OCI-LY1 (cell line): ENCODE results near the gene EVI5L.

Experiments used
- H2AFZ ChIP-seq: fragments of 200-600 bp; sonication (generic), shearing (Covaris generic); 2 replicates; pipeline ENCODE4 v1.6.0; 2014; ENCODE audit warnings: antibody characterized with exemption, mild to moderate bottlenecking, low read length
- H3F3A ChIP-seq: fragments of 200-600 bp; sonication (generic), shearing (Covaris generic); 2 replicates; pipeline ENCODE4 v1.6.0; 2014; ENCODE audit warnings: mild to moderate bottlenecking, antibody characterized with exemption, low read length, moderate library complexity; ENCODE audit not compliant: insufficient read depth
- H3K27ac ChIP-seq: fragments of 200-600 bp; sonication (generic); 2 replicates; pipeline ENCODE4 v1.5.1; 2014; ENCODE audit warnings: low read length, mixed run types, mild to moderate bottlenecking, low read depth; ENCODE audit not compliant: poor library complexity, severe bottlenecking
- H3K27me3 ChIP-seq: fragments of 200-600 bp; sonication (generic); 2 replicates; pipeline ENCODE4 v1.6.0; 2014; ENCODE audit warnings: antibody characterized with exemption, mild to moderate bottlenecking, low read length, moderate library complexity; ENCODE audit not compliant: insufficient read depth
- H3K36me3 ChIP-seq: fragments of 200-600 bp; sonication (generic); 2 replicates; pipeline ENCODE4 v1.6.1; 2014; ENCODE audit warnings: mild to moderate bottlenecking, antibody characterized with exemption, low read length, moderate library complexity, mixed read lengths; ENCODE audit not compliant: insufficient read depth
- H3K4me1 ChIP-seq: fragments of 200-600 bp; sonication (generic); 2 replicates; pipeline ENCODE4 v1.5.1; 2014; ENCODE audit warnings: mild to moderate bottlenecking, low read length, moderate library complexity; ENCODE audit not compliant: insufficient read depth, severe bottlenecking
- H3K4me2 ChIP-seq: fragments of 200-600 bp; sonication (generic), shearing (Covaris generic); 2 replicates; pipeline ENCODE4 v1.6.1; 2014; ENCODE audit warnings: low read length
- H3K4me3 ChIP-seq: fragments of 200-600 bp; sonication (generic); 2 replicates; pipeline ENCODE4 v1.5.1; 2014; ENCODE audit warnings: low read length, low read depth, mild to moderate bottlenecking, mixed read lengths; ENCODE audit not compliant: poor library complexity, severe bottlenecking
- H3K79me2 ChIP-seq: fragments of 200-600 bp; shearing (Covaris generic); 2 replicates; pipeline ENCODE4 v1.6.1; 2016; ENCODE audit warnings: mixed run types, low read length, mixed read lengths; ENCODE audit not compliant: insufficient read depth
- H3K9ac ChIP-seq: fragments of 200-600 bp; sonication (generic), shearing (Covaris generic); 2 replicates; pipeline ENCODE4 v1.6.1; 2014; ENCODE audit warnings: mild to moderate bottlenecking, low read length, mixed read lengths
- H3K9me2 ChIP-seq: fragments of 200-600 bp; sonication (generic), shearing (Covaris generic); 2 replicates; pipeline ENCODE4 v1.6.1; 2014; ENCODE audit warnings: low read depth, mild to moderate bottlenecking, low read length, mixed read lengths
- H3K9me3 ChIP-seq: fragments of 200-600 bp; shearing (Covaris generic); 2 replicates; pipeline ENCODE4 v1.6.1; 2014; ENCODE audit warnings: low read length, mixed read lengths
- H4K20me1 ChIP-seq: fragments of 200-600 bp; sonication (generic), shearing (Covaris generic); 2 replicates; pipeline ENCODE4 v1.6.0; 2016; ENCODE audit warnings: mild to moderate bottlenecking, low read length; ENCODE audit not compliant: insufficient read depth
- EZH2 ChIP-seq: fragments of 200-600 bp; sonication (generic), shearing (Covaris generic); IDR thresholded peaks from 2 replicates; pipeline ENCODE4 v1.8.0; 2017; ENCODE audit warnings: borderline replicate concordance, mixed run types, mild to moderate bottlenecking, antibody characterized with exemption, low read length, moderate library complexity, mixed read lengths
- TF ChIP-seq, protein P1 (sequence below): fragments of 200-600 bp; sonication (generic), shearing (Covaris generic); IDR thresholded peaks from 2 replicates; pipeline ENCODE4 v1.5.1; 2017; ENCODE audit warnings: mild to moderate bottlenecking, antibody characterized with exemption, low read length, moderate library complexity, mixed read lengths

Gene EVI5L

DNA sequence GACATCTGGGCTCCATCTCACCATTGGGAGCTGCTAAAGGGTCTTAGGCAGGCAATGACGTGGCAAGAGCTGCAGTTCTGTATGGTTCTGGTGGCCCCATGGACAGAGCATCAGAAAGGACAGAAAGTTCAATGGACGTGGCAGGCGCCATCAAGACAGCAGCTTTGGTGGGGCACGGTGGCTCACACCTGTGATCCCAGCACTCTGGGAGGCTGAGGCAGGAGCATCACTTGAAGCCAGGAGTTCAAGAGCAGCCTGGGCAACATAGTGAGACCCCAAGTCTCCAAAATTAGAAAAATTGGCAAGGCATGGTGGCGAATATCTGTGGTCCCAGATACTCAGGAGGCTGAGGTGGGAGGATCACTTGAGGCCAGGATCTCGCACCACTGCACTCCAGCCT lies 9.5 kb downstream of the EVI5L start:
- TF ChIP-seq EZH2: no peak
- TF ChIP-seq, protein P1, sequence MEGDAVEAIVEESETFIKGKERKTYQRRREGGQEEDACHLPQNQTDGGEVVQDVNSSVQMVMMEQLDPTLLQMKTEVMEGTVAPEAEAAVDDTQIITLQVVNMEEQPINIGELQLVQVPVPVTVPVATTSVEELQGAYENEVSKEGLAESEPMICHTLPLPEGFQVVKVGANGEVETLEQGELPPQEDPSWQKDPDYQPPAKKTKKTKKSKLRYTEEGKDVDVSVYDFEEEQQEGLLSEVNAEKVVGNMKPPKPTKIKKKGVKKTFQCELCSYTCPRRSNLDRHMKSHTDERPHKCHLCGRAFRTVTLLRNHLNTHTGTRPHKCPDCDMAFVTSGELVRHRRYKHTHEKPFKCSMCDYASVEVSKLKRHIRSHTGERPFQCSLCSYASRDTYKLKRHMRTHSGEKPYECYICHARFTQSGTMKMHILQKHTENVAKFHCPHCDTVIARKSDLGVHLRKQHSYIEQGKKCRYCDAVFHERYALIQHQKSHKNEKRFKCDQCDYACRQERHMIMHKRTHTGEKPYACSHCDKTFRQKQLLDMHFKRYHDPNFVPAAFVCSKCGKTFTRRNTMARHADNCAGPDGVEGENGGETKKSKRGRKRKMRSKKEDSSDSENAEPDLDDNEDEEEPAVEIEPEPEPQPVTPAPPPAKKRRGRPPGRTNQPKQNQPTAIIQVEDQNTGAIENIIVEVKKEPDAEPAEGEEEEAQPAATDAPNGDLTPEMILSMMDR: no peak
- Histone ChIP-seq H3K4me3 (no peak overlapping the region), H3K9me2 (no peaks in the 10 kb centered on the region), H3K9me3 (no peaks in the 10 kb centered on the region), H3K27ac (no peak overlapping the region), H2AFZ (no peak overlapping the region), H3K9ac (no peak overlapping the region), H3K79me2 (no peaks in the 10 kb centered on the region), H3F3A (no peaks in the 10 kb centered on the region), H3K4me2 (no peak overlapping the region), H3K27me3 (no peaks in the 10 kb centered on the region), H3K36me3 (no peaks in the 10 kb centered on the region), H3K4me1 (no peaks in the 10 kb centered on the region), H4K20me1 (no peaks in the 10 kb centered on the region)

DNA sequence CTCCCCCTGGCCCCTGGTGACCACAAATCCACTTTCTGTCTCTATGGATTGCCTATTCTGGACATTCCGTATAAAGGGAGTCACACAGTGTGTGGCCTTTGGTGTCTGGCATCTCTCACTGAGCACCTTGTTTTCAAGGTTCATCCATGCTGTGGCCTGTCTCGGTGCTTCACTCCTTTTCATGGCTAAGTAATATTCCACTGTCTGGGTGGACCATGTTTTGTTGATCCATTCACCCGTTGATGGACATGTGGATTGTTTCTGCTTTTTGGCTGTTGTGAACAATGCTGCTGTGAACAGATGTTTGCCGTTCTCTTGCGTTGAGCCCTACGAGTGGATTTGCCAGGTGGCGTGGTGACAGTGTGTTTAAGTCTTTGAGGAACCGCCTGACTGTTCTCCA lies 10.6 kb downstream of the EVI5L start:
- Histone ChIP-seq H3K4me3 (no peak overlapping the region), H3K36me3 (no peaks in the 10 kb centered on the region), H3K4me1 (no peaks in the 10 kb centered on the region), H3K4me2 (no peak overlapping the region), H2AFZ (no peak overlapping the region), H3K9ac (no peak overlapping the region), H4K20me1 (no peaks in the 10 kb centered on the region), H3K9me3 (no peaks in the 10 kb centered on the region), H3K79me2 (no peaks in the 10 kb centered on the region), H3F3A (no peaks in the 10 kb centered on the region), H3K27ac (no peak overlapping the region), H3K27me3 (no peaks in the 10 kb centered on the region), H3K9me2 (no peaks in the 10 kb centered on the region)
- TF ChIP-seq EZH2: no peak
- TF ChIP-seq, protein P1: no peak

- Histone ChIP-seq H3K9ac (no peak overlapping the region), H3K36me3 (no peaks in the 10 kb centered on the region), H3K9me3 (no peaks in the 10 kb centered on the region), H3K9me2 (no peaks in the 10 kb centered on the region), H3K27me3 (no peaks in the 10 kb centered on the region), H4K20me1 (no peaks in the 10 kb centered on the region), H3K27ac (no peak overlapping the region), H3K4me2 (no peak overlapping the region), H3K4me3 (no peak overlapping the region), H3K4me1 (no peaks in the 10 kb centered on the region), H3K79me2 (no peaks in the 10 kb centered on the region), H3F3A (no peaks in the 10 kb centered on the region), H2AFZ (no peak overlapping the region)
- TF ChIP-seq EZH2: no peak
- TF ChIP-seq, protein P1: no peak
These were observed 12.0 kb downstream of the EVI5L start for GRCh38 chr19:7841751-7842660.
